Measurements from ENCODE around the gene ZNHIT2. TPM values are rescaled to one million over a fixed set of nuclear protein-coding genes. Genes with fewer than 3 reads are reported as not detected.

The ZNHIT2 gene
- total and polyA plus RNA-seq, 2 experiments from 2014 or later, result 17.7 to 18.1 TPM

DNA sequence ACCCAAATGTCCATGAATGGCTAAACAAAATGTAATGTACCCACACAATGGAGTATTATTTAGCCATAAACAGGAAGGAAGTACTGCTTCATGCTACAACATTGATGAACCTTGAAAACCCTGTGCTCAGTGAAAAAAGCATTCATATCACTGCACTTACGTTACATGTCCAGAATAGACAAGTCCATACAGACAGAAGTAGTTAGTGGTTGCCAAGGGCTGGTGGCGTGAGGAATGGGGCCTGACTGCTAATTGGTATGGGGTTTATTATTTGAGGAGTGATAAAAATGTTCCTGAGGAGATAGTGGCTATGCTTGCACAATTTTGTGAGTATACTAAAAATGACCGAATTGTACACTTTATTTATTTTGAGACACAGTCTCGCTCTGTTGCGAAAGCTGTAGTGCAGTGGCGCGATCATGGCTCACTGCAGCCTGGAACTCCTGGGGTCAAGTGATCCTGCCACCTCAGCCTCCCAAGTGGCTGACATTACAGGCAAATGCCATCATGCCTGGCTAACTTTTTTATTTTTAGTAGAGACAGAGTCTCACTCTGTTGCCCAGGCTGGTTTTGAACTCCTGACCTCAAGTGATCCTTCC lies 24.5 kb upstream of the ZNHIT2 start:
- no peaks in the 10 kb centered on the region for H3K27me3 ChIP-seq (ENCODE audit: insufficient read depth)
- Mint-ChIP-seq H3K4me1 (no peaks in the 10 kb centered on the region), H3K4me3 (no peak overlapping the region), H3K36me3 (ENCODE audit: low read depth) (no peaks in the 10 kb centered on the region), H3K27ac (no peak overlapping the region), H3K27me3 (ENCODE audit: insufficient read depth, low read depth, poor library complexity) (peaks cover 10% of the 10 kb centered on the region), H3K9me3 (peaks cover 9% of the 10 kb centered on the region; the same call in 1 of the 3 replicates)
- no peaks in the 10 kb centered on the region for H3F3A ChIP-seq (replicated peaks; ENCODE audit: low read depth)
- H3K4me2 ChIP-seq, result no peak overlapping the region
- TF ChIP-seq EZH2phosphoT487 (IDR thresholded peaks at IDR 0.05; ENCODE audit: unreplicated experiment) (no peak), POLR2AphosphoS5 (IDR thresholded peaks at IDR 0.05; ENCODE audit: low read depth) (no peak), CREB1 (CRISPR knock-in tag; IDR thresholded peaks at IDR 0.05; ENCODE audit: low read depth) (no peak), ZNF331 (CRISPR knock-in tag; IDR thresholded peaks at IDR 0.05; ENCODE audit: low read depth) (no peak), JUNB (IDR thresholded peaks at IDR 0.05; ENCODE audit: unreplicated experiment) (no peak), STAT1 (IDR thresholded peaks at IDR 0.05; ENCODE audit: unreplicated experiment) (no peak), EZH2 (IDR thresholded peaks at IDR 0.05; ENCODE audit: low read depth, unreplicated experiment) (no peak), CTCF (conservative IDR thresholded peaks at IDR 0.05; ENCODE audit: low read depth in 2 of 2) (no peak), ZNF114 (CRISPR knock-in tag; IDR thresholded peaks at IDR 0.05) (no peak), NANOG (IDR thresholded peaks at IDR 0.05; ENCODE audit: borderline replicate concordance) (no peak)
- TF ChIP-seq, protein P1, sequence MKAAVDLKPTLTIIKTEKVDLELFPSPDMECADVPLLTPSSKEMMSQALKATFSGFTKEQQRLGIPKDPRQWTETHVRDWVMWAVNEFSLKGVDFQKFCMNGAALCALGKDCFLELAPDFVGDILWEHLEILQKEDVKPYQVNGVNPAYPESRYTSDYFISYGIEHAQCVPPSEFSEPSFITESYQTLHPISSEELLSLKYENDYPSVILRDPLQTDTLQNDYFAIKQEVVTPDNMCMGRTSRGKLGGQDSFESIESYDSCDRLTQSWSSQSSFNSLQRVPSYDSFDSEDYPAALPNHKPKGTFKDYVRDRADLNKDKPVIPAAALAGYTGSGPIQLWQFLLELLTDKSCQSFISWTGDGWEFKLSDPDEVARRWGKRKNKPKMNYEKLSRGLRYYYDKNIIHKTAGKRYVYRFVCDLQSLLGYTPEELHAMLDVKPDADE (IDR thresholded peaks at IDR 0.05), result no peak
- no peaks in the 10 kb centered on the region for H4K20me1 ChIP-seq (replicated peaks; ENCODE audit: insufficient read depth)
- H3K36me3 ChIP-seq (ENCODE audit: insufficient read depth), result no peaks in the 10 kb centered on the region
- DNase-seq (ENCODE audit: low spot score), result no peak
- no peak for ATAC-seq
- no peak overlapping the region for H3K4me3 ChIP-seq
- H2AFZ ChIP-seq, result no peak overlapping the region
- no peaks in the 10 kb centered on the region for H3K79me2 ChIP-seq (replicated peaks; ENCODE audit: insufficient read depth)
- no peaks in the 10 kb centered on the region for H3K9me2 ChIP-seq (ENCODE audit: insufficient read depth)
- no peak overlapping the region for H3K27ac ChIP-seq (ENCODE audit: low read depth)
- no peaks in the 10 kb centered on the region for H3K4me1 ChIP-seq (ENCODE audit: insufficient read depth)

DNA sequence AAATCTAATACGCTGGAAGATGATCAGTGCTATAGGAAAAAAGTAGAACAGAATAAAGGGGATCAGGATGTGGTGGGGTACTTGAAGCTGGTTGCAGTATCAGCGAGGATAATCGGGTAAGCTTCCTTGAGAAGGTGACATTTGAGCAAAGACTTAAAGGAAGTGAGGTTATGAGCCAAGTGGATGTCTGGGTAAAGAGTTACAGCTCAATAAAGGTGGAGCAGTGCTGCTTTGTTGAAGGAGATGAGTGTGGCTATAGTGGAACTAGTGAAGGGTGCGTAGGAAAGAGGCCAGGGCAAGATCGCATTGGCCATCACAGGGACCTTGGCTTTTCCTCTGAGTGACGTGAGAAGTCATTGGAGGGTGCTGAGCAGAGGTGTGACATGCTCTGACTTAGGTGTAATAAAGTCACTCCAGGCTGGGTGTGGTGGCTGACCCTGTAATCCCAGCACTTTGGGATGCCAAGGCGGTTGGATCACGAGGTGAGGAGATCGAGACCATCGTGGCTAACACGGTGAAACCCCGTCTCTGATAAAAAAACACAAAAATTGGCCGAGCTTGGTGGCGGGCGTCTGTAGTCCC lies 19.1 kb upstream of the ZNHIT2 start:
- no peak overlapping the region for H3K27ac ChIP-seq (ENCODE audit: low read depth)
- H3K4me3 ChIP-seq, result no peak overlapping the region
- H2AFZ ChIP-seq, result no peak overlapping the region
- no peak overlapping the region; the same call in 1 of the 3 replicates for H3K4me3 Mint-ChIP-seq
- peaks cover 19% of the 10 kb centered on the region for H3K27me3 Mint-ChIP-seq (ENCODE audit: insufficient read depth, low read depth, poor library complexity)
- H3K4me1 ChIP-seq (ENCODE audit: insufficient read depth), result peaks cover 20% of the 10 kb centered on the region; the same call in 1 of the 2 replicates
- H3K36me3 ChIP-seq (ENCODE audit: insufficient read depth), result no peaks in the 10 kb centered on the region
- ATAC-seq (no peak), DNase-seq (ENCODE audit: low spot score) (no peak)
- H3K9me3 Mint-ChIP-seq, result no peaks in the 10 kb centered on the region
- peaks cover 5% of the 10 kb centered on the region; the same call in 1 of the 2 replicates for H3F3A ChIP-seq (replicated peaks; ENCODE audit: low read depth)
- no peak overlapping the region for H3K27ac Mint-ChIP-seq
- no peaks in the 10 kb centered on the region for H3K27me3 ChIP-seq (ENCODE audit: insufficient read depth)
- H3K4me2 ChIP-seq, result no peak overlapping the region
- H3K4me1 Mint-ChIP-seq, result peaks cover 19% of the 10 kb centered on the region
- peaks cover 4% of the 10 kb centered on the region for H3K36me3 Mint-ChIP-seq (ENCODE audit: low read depth)
- peaks cover 19% of the 10 kb centered on the region for H3K79me2 ChIP-seq (replicated peaks; ENCODE audit: insufficient read depth)
- no peaks in the 10 kb centered on the region for H4K20me1 ChIP-seq (replicated peaks; ENCODE audit: insufficient read depth)
- H3K9me2 ChIP-seq (ENCODE audit: insufficient read depth), result no peaks in the 10 kb centered on the region
- TF ChIP-seq NANOG (IDR thresholded peaks at IDR 0.05; ENCODE audit: borderline replicate concordance) (no peak), EZH2 (IDR thresholded peaks at IDR 0.05; ENCODE audit: low read depth, unreplicated experiment) (no peak), EZH2phosphoT487 (IDR thresholded peaks at IDR 0.05; ENCODE audit: unreplicated experiment) (no peak), JUNB (IDR thresholded peaks at IDR 0.05; ENCODE audit: unreplicated experiment) (no peak), CREB1 (CRISPR knock-in tag; IDR thresholded peaks at IDR 0.05; ENCODE audit: low read depth) (no peak), CTCF (conservative IDR thresholded peaks at IDR 0.05; ENCODE audit: low read depth in 2 of 2) (no peak), ZNF331 (CRISPR knock-in tag; IDR thresholded peaks at IDR 0.05; ENCODE audit: low read depth) (no peak), POLR2AphosphoS5 (IDR thresholded peaks at IDR 0.05; ENCODE audit: low read depth) (no peak), REST (IDR thresholded peaks at IDR 0.05; ENCODE audit: unreplicated experiment) (no peak)
- TF ChIP-seq, protein P1 (IDR thresholded peaks at IDR 0.05), result no peak

Data from GM23338 (cell line).